H1 (cell line): ENCODE measurements around the gene OXNAD1. TPM values are rescaled to one million over a fixed set of nuclear protein-coding genes. Genes with fewer than 3 reads are reported as not detected.

Experiments used
- CHD7 ChIP-seq: fragments of 300-600 bp; sonication (generic); IDR thresholded peaks from 2 replicates; pipeline ENCODE4 v1.7.1; 2012; ENCODE audit warnings: low read length, moderate library complexity, mild to moderate bottlenecking, inconsistent platforms; ENCODE audit not compliant: insufficient replicate concordance
- polyA plus RNA-seq, 7 experiments: library from polyadenylated mRNA; depleted of rRNA in 3 of 7; stranded (reverse) in 5 of 7; unstranded in 2 of 7; fragments of >200 nt in 5 of 7; fragments of 200-250 nt in 2 of 7; gene quantifications; 1 replicate in 5 of 7; 2 replicates in 1 of 7; 4 replicates in 1 of 7; pipeline versions ENCODE4 v1.2.1 to v1.2.3, GENCODE V29; 2011 to 2013; ENCODE audit warnings: missing spikeins in 2 of 7, mixed read lengths in 2 of 7
- total RNA-seq: library from RNA; stranded (reverse); fragmentation: NEBNext Ultra II Directional; extraction: Animal tissue kit (Norgen Biotek cat#: 25700); gene quantifications from 2 replicates; pipeline ENCODE4 v1.2.1, GENCODE V29; 2021

Gene OXNAD1
- total and polyA plus RNA-seq, 2 of the 8 experiments (the other 6 are each of a cell fraction or from before 2014, with no cell fraction given): 14.9 to 24.8 TPM

- no peak for TF ChIP-seq CHD7
Measured at GRCh38 chr3:16301507-16301906, 36.5 kb downstream of the OXNAD1 start (continued).
